Endothelial cell of umbilical vein (primary cell): Measurements from ENCODE around the gene CXADR.

Experiments used
- CTCF ChIP-seq, 2 donors: IDR thresholded peaks; 1 replicate in 1 of 2; 2 replicates in 1 of 2; pipeline ENCODE4 v1.5.1; 2011; ENCODE audit warnings: low read length in 2 of 2, mild to moderate bottlenecking in 2 of 2, moderate library complexity in 2 of 2, control low read depth in 1 of 2, inconsistent platforms in 1 of 2, low read depth in 1 of 2; ENCODE audit not compliant: insufficient read depth in 1 of 2; ENCODE audit errors: extremely low read depth in 1 of 2
- EZH2 ChIP-seq: IDR thresholded peaks from 2 replicates; pipeline ENCODE4 v1.6.1; 2012; ENCODE audit warnings: borderline replicate concordance, low read depth, mild to moderate bottlenecking, moderate library complexity, low read length, inconsistent platforms; ENCODE audit not compliant: severe bottlenecking
- FOS ChIP-seq: IDR thresholded peaks from 2 replicates; pipeline ENCODE4 v1.6.1; 2011; ENCODE audit warnings: mild to moderate bottlenecking, low read length, moderate library complexity, borderline replicate concordance; ENCODE audit not compliant: insufficient read depth
- MAX ChIP-seq: IDR thresholded peaks from 2 replicates; pipeline ENCODE4 v1.6.1; 2011; ENCODE audit not compliant: insufficient read depth, insufficient read length
- POLR2A ChIP-seq: IDR thresholded peaks from 2 replicates; pipeline ENCODE4 v1.6.1; 2012; ENCODE audit warnings: low read depth, mild to moderate bottlenecking, control low read depth, low read length
- POLR2AphosphoS5 ChIP-seq: IDR thresholded peaks from 2 replicates; pipeline ENCODE4 v1.6.1; 2012; ENCODE audit warnings: low read depth, mild to moderate bottlenecking, control low read depth, low read length, moderate library complexity; ENCODE audit not compliant: insufficient read depth

GRCh38 chr21:17467392-17467791 is 45.5 kb upstream of the CXADR start:
- no peak for TF ChIP-seq CTCF (IDR thresholded peaks at IDR 0.05; ENCODE audit: extremely low read depth in 1 of 2, insufficient read depth in 1 of 2, low read depth in 1 of 2, low read length in 2 of 2)
- no peak for TF ChIP-seq FOS
- no peak for TF ChIP-seq POLR2A
- TF ChIP-seq POLR2AphosphoS5: no peak
- no peak for TF ChIP-seq MAX
- TF ChIP-seq EZH2: no peak
